ENCODE data around the gene PCNX1. TPM values are rescaled to one million over a fixed set of nuclear protein-coding genes. Genes with fewer than 3 reads are reported as not detected.

Gene PCNX1
- total RNA-seq, 1 donor from 2014 or later, result 18.0 TPM

- H3K4me3 ChIP-seq (ENCODE audit: low read depth, low read length), result no peak overlapping the region
- TF ChIP-seq CTCF (conservative IDR thresholded peaks at IDR 0.05; ENCODE audit: low read depth, low read length), result no peak
- no peak for DNase-seq (ENCODE audit: low read depth)
These were observed 74.9 kb downstream of the PCNX1 start for GRCh38 chr14:70982200-70982599.

GRCh38 chr14:70987041-70987440, 79.8 kb downstream of the PCNX1 start:
- no peak for TF ChIP-seq CTCF (conservative IDR thresholded peaks at IDR 0.05; ENCODE audit: low read depth, low read length)
- no peak for DNase-seq (ENCODE audit: low read depth)
- H3K4me3 ChIP-seq (ENCODE audit: low read depth, low read length), result no peak overlapping the region

- H3K4me3 ChIP-seq (ENCODE audit: low read depth, low read length), result no peak overlapping the region
- no peak for TF ChIP-seq CTCF (conservative IDR thresholded peaks at IDR 0.05; ENCODE audit: low read depth, low read length)
- no peak for DNase-seq (ENCODE audit: low read depth)
These were observed 81.2 kb downstream of the PCNX1 start for GRCh38 chr14:70988452-70988851.

- no peak for DNase-seq (ENCODE audit: low read depth)
- TF ChIP-seq CTCF (conservative IDR thresholded peaks at IDR 0.05; ENCODE audit: low read depth, low read length), result no peak
- no peak overlapping the region for H3K4me3 ChIP-seq (ENCODE audit: low read depth, low read length)
These were observed 86.7 kb downstream of the PCNX1 start for GRCh38 chr14:70993931-70994330.

- TF ChIP-seq CTCF (conservative IDR thresholded peaks at IDR 0.05; ENCODE audit: low read depth, low read length), result no peak
- no peak overlapping the region for H3K4me3 ChIP-seq (ENCODE audit: low read depth, low read length)
- no peak for DNase-seq (ENCODE audit: low read depth)
These were observed 88.0 kb downstream of the PCNX1 start for GRCh38 chr14:70995211-70995610.

GRCh38 chr14:70995671-70996070, 88.4 kb downstream of the PCNX1 start:
- H3K4me3 ChIP-seq (ENCODE audit: low read depth, low read length), result no peak overlapping the region
- TF ChIP-seq CTCF (conservative IDR thresholded peaks at IDR 0.05; ENCODE audit: low read depth, low read length), result no peak
- no peak for DNase-seq (ENCODE audit: low read depth)

GRCh38 chr14:70999117-70999516, 91.9 kb downstream of the PCNX1 start:
- DNase-seq (ENCODE audit: low read depth), result no peak
- H3K4me3 ChIP-seq (ENCODE audit: low read depth, low read length), result no peak overlapping the region
- no peak for TF ChIP-seq CTCF (conservative IDR thresholded peaks at IDR 0.05; ENCODE audit: low read depth, low read length)

Measured in epithelial cell of proximal tubule (primary cell).